HG02759 (cell line): ENCODE measurements around the gene ZDHHC9.

Source experiments
- ATAC-seq: cut with Tn5 transposase; IDR thresholded peaks from one replicate; pipeline ENCODE4 v1.9.1; 2021; ENCODE audit warnings: mild to moderate bottlenecking, moderate library complexity; ENCODE audit not compliant: unreplicated experiment

The ZDHHC9 gene

GRCh38 chrX:129768586-129769466, 74.9 kb downstream of the ZDHHC9 start:
- no peak for ATAC-seq

- ATAC-seq, result no peak
Measured at GRCh38 chrX:129768186-129768585, 75.5 kb downstream of the ZDHHC9 start.

- no peak for ATAC-seq
Measured at GRCh38 chrX:129763666-129764065, 80.0 kb downstream of the ZDHHC9 start.

GRCh38 chrX:129762448-129762847, 81.2 kb downstream of the ZDHHC9 start:
- ATAC-seq, result no peak

- no peak for ATAC-seq
Measured at GRCh38 chrX:129761596-129761995, 82.1 kb downstream of the ZDHHC9 start.

- ATAC-seq, result no peak
Measured at GRCh38 chrX:129760981-129761380, 82.7 kb downstream of the ZDHHC9 start.

- ATAC-seq, result no peak
Measured at GRCh38 chrX:129760155-129760554, 83.5 kb downstream of the ZDHHC9 start.

- ATAC-seq, result peak; percentile 56
Measured at GRCh38 chrX:129759576-129760061, 84.1 kb downstream of the ZDHHC9 start.

GRCh38 chrX:129755779-129756650, 87.7 kb downstream of the ZDHHC9 start:
- no peak for ATAC-seq

- ATAC-seq, result no peak
Measured at GRCh38 chrX:129754056-129755024, 89.3 kb downstream of the ZDHHC9 start.
